ENCODE data around the gene RIMS3.

Gene RIMS3

DNA sequence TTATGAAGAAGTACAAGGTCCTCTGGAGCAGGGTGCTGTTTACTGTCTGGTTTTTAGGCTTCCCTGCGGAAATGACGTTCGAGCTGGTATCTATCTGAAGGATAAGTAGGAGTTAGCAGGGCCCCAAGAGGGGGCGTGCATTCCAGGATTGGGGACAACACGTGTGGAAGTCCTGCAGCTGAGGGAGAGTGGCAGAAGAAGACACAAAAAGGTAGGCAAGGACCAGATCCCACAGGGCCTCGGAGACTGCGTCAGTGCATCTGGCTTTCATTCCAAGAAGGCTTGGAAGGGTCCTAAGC lies 5.9 kb downstream of the RIMS3 start:
- no peak overlapping the region for H3K4me3 ChIP-seq (ENCODE audit: low read length)
- no peak for DNase-seq (ENCODE audit: low read depth, low spot score)

DNA sequence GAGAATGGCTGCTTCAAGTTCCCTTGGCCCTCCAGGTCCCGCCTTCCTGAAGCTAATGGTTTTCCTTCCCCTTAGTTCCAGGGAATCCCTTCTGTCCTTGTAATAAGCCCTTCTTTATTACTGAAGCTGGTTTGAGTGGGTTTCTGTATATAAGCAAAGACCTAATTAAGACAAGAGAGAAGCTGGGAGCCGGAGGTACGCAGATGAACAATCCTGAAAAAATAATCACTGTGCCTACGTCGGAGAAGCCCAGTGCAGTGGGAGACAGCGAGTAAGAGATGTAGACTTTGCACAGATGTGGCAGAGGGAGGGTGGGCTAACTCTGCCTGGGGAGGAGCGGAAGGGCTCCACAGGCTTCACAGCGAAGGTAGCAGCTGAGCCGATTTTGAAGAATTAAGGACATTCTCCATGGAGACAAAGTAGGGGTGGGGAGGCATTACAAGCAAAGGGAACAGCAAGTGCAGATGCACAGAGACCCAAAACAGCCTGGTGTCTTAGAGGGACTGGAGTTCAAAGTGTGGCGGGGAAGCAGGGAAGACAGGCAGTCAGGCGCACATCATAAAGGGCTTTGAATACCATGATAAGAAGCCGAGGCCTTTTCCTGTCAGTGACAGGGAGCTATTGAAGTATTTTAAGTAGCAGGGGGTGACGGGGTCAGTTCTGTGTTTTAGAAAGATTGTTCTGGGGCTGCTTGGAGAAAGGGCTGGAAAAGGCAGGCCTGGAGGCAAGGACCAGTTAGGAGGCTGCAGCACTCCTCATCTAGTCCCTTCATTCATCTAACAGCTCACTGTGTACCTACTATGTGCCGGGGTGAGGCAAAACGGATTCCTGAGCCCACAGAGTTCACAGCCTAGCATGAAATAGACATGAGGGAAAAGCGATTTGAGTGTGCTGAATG lies 6.5 kb downstream of the RIMS3 start:
- DNase-seq (ENCODE audit: low read depth, low spot score), result no peak
- H3K4me3 ChIP-seq (ENCODE audit: low read length), result no peak overlapping the region

DNA sequence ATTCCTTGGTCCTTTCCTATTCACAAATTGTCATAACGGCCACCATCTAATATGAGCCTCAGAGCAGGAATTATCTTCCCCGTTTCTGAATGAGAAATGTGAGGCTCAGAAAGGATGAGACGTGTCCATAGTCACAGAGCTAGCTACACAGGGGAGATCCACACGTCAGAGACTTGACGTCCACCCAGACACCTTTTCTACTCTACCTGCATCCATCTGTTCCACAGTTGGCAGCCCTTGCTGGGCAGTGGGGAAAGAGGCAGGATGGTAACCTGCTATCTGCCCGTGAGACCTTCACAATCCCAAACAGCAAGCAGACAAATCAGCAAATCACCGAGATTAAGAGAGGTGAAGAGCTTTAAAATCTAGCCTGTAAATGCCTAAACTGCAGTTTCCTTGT lies 8.4 kb downstream of the RIMS3 start:
- no peak for DNase-seq (ENCODE audit: low read depth, low spot score)
- H3K4me3 ChIP-seq (ENCODE audit: low read length), result no peak overlapping the region

DNA sequence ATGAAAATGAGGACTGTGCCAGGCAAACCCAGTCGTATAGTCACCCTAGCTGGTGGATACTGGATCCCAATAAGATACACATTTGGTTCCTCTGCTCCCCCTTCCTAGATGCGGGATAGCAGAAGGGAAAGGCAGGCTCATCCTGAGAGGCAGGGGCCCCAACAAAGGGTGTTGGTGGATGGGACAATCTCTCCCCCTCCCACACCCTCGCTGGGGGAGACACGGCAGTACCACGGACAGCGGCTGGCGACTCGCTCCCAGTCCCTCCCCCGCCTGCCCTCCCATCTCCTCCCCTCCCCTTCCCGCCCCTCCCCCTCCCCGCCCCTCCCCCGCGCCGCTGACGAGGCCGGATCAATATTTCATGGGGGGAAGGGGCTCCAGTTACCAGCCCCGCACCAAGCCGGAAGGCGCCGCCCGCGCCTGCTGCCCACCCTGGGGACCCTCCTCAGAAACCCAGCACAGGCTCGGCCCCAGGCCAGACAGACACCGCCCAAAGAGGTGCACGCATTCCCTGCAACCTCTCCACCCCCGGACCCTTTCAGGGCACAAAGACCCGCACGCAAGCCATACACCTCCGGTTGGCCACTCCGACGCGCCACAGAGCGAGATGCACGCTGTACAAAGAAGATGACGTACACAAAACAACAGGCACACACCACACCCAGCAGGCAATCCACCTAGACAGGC lies 11.5 kb downstream of the RIMS3 start:
- H3K4me3 ChIP-seq (ENCODE audit: low read length), result no peak overlapping the region
- no peak for DNase-seq (ENCODE audit: low read depth, low spot score)

DNA sequence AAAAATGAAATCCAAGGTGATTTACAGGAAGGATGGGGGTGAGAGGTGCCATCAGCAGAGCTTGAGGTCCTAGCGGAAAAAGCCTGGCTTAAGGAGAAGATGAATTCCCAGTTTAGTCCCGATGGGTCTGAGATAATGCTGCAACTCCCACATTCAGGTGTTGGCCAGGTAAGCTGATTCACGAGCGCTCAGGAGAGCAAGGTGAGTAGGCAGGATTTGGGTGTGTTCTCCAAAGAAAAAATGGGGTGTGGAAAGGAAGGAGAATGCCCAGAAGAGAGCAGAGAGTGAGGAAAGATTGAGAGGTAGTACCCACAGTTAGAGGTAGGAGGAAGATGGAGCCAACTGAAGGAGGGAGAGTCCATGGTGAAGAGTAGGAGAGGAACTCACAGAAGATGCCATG lies 12.5 kb downstream of the RIMS3 start:
- H3K4me3 ChIP-seq (ENCODE audit: low read length), result no peak overlapping the region
- no peak for DNase-seq (ENCODE audit: low read depth, low spot score)

DNA sequence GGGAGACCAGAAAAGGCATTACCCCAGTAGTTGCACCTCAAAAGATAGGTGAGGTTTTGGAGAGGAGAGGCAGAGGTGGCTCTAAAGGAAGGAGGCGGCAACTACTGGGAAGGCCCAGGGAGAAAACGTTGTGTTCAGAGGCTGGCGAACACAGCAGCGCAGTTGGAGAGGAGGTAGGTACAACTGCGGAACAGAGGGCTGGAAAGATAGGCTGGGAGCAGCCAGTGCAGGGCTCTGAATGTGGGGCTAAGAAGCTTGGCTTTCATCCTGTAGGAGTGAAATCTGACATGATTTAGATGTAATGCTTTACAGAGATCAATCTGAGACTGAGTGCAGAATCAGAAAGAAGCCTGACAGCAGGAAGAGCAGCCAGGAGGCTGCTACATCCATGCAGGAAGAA lies 13.0 kb downstream of the RIMS3 start:
- H3K4me3 ChIP-seq (ENCODE audit: low read length), result no peak overlapping the region
- DNase-seq (ENCODE audit: low read depth, low spot score), result no peak

DNA sequence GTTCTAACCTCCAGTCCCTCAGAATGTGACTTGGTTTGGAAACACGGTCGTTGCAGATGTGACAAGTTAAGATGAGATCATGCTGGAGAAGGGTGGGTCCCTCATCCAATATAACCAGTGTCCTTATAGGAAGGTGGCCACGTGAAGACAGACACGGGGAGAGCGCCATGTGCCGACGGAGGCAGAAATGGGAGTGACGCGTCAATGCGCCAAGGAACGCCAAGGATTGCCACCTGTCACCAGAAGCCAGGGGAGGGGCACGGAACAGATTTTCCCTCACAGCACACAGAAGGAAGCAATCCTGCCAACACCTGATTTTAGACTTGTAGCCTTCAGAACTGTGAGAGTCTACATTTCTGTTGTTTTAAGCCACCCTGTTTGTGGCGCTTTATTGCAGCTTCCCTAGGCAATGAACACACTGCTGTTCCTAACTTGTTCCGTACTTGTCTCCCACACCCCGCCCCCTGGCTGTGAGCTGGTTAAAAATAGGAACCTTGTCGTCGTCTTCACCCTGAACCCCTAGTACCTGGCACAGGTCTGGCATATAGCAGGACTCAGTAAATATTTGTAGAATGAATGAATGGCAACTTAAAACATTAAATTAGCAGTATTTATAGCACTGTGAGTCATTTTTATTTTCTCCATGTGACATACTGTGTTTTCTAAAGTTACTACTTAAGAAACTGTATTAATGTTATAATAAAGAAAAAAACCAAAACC lies 14.2 kb downstream of the RIMS3 start:
- no peak overlapping the region for H3K4me3 ChIP-seq (ENCODE audit: low read length)
- no peak for DNase-seq (ENCODE audit: low read depth, low spot score)

DNA sequence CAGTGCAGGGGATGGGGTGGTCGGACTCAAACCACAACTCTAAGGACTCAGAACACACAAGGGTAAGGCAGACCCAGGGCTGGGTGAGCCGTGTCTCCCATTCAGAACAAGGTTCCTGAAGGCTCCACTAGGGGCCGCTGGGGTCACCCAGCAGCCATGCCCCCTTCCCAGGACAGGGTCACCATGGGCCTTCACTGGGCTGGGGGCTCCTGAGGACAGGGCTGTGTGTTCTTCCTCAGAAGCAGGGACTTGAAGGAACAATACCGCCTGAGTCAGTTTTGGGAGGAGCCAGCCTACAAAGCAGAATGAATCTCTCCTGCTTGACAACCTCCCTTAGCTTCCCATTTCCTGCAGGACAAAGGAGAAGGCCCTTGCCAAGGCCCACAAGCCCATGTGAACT lies 15.4 kb downstream of the RIMS3 start:
- DNase-seq (ENCODE audit: low read depth, low spot score), result no peak
- H3K4me3 ChIP-seq (ENCODE audit: low read length), result no peak overlapping the region

DNA sequence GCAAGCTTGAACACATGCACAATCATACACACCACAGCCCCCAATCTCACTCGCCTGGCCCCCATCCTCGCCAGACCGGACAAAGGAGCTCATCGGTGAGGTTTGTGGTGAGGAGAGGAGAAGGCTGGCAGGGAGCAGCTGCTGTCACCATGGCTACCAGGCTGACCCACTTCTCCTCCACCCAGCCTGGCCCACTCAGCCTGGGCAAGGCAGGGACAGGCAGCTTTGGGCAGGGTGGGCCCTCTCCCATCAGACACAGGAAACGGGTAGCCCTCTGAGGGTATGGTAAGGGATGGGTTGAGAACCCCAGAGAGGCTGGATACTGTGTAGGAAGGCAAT lies 15.9 kb downstream of the RIMS3 start:
- no peak for DNase-seq (ENCODE audit: low read depth, low spot score)
- H3K4me3 ChIP-seq (ENCODE audit: low read length), result no peak overlapping the region

DNA sequence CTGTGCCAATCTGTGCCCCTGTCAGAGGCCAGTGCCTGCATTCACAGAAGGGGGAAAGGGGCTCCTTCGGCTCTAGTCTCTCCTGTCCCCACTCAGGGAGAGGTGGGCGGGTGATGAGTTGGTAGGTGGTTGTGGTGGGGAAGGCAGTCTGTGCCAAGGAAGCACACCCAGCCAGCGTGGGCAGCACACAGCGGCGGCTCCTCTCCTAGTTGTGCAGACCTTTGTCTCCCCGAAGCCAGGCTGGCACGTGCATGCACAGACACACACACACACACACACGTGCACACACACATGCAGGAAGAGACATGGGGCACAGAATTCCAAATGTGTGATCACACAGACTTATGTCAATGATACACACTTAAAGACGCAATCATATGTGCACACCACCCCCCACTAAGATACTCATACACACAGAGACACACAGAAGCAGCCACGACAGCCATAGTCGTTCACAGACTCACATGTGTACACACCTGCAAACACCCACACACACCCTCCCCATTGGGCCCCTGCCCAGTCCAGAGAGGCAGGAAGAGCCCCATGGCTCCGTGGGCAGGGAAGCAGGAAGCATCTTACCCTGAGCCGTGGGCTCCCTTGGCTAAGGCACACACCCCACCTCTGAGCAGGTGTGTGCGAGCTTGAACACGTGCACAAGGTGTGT lies 16.4 kb downstream of the RIMS3 start:
- DNase-seq (ENCODE audit: low read depth, low spot score), result no peak
- no peak overlapping the region for H3K4me3 ChIP-seq (ENCODE audit: low read length)

DNA sequence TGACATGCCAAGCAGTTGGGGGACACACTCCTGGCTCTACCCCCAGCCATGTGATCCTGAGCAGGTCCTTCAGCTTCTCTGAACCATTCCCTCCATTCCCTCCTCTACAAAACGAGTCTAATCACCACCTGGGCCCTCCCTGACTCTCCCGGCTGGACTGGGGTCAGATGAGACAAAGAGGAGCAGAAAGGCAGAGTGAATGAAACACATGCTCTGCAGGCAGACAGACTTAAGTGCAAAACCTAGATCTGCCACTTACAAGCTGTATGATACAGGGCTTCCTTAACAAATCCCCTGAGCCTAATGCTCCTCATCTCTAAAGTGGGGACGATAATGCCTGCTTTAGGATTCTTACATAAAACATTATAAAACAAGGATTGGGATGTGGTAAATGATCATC lies 17.3 kb downstream of the RIMS3 start:
- no peak for DNase-seq (ENCODE audit: low read depth, low spot score)
- H3K4me3 ChIP-seq (ENCODE audit: low read length), result no peak overlapping the region

DNA sequence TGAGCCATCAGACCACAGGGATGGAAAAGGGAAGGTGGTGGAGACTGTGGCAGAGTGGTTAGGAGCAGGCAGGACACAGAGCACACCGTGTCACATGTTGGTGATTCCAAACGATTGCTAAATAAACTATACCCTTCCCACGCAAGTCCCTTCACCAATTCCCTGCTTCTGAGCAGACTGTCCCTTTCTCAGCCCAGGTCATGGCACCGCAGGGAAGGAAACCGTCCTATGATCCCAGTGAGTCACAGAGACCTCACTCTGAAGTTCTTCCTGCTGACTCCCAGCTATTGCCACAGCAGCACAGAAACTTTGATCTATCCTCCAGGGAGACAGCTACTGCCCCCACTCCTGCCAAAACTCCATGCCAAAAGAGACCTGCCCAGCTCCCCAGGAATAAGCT lies 19.2 kb downstream of the RIMS3 start:
- no peak overlapping the region for H3K4me3 ChIP-seq (ENCODE audit: low read length)
- no peak for DNase-seq (ENCODE audit: low read depth, low spot score)

DNA sequence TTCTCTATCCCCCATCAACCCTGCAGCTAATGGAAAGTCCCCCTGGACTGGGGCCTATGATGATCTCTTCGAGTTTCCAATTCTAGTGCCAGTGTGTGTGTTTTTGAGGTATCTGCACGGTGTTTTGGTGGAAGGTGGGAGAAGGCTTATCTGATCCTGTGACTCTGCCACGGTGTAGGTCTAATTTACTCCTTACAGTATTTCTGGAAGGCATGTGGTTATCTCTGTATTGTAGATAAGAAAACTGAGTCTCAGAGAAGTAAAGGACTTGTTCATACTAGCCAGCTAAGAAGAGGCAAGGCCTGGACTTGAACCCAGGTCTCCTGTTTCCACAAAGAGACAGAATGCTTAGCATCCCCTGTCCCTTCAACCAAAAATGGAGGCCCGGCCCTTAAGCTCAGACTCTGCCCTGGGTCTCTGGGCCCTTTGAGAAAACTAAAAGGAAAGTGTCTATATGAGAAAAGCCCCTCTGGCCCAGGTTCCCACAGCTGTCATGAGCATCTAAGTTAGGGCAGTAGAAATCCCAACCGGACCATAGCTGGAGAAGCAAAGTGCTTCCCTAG lies 20.3 kb downstream of the RIMS3 start:
- no peak for DNase-seq (ENCODE audit: low read depth, low spot score)
- H3K4me3 ChIP-seq (ENCODE audit: low read length), result no peak overlapping the region

DNA sequence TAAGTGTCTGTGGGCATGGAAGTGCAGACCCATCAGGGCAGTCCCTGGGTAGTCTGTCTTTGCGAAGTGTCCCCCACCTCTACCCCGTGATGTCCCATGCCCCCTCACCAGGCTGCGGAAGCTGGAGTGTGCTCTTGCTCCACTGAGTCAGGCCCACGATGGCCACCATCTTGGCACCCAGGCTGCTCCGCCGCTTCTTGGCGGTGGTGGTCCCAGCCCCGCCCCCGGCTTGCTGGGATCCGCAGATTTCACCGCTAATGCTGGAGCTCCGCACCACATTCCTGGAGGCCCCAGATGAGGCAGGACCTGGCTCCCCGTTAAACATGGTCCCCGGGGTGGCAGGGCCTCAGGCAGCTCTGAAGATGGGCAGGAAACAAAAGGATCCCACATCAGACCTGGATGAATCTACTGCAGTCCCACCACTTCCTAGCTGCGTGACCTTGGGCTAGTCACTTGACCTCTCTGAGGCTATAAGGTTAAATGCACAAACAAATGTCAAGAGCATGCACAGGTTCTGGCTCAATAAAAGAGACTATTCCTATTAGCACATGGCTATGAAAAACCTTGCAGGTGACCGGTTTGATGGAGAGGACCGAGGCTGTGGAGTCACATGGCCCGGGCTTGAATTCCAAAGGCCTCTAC lies 23.8 kb downstream of the RIMS3 start:
- H3K4me3 ChIP-seq (ENCODE audit: low read length), result no peak overlapping the region

DNA sequence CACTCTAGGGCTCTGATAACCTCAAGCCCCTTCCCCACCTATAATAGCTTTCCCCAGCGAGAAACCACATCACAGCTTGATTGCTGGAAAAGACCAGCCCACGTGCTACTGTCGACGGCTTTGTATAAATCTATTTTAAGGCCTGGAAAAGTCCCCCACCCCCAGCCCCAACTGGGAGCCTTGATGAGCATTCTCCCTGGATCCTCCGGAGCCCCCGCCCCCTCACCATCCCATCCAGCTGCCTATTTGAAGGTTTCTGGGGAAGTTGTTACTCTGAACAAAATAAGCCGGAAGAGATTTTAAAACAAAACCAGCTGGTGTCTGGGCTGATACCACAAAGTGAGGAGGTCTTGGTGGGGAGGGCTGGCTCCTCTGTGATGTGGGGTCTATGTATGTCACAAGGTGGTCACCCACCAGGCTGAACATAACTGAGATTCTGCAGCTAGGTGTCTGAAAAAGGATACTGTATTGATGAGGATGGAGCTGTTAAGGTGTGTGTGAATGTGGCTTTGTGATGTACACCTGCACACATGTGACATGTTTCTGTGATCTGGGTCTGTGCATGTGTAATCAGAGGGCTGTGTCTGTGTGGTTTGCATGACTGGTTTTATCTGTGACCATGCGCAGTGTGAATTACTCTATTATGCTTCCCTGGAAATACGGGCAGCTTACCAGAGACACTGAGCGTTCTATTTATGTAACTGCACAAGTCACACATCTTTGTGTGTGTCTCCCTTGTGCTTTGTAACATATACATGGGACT lies 25.0 kb downstream of the RIMS3 start:
- DNase-seq (ENCODE audit: low read depth, low spot score), result peak; percentile 81

More for the DNA sequence above, 23.8 kb downstream of the RIMS3 start:
- no peak for DNase-seq (ENCODE audit: low read depth, low spot score)

DNA sequence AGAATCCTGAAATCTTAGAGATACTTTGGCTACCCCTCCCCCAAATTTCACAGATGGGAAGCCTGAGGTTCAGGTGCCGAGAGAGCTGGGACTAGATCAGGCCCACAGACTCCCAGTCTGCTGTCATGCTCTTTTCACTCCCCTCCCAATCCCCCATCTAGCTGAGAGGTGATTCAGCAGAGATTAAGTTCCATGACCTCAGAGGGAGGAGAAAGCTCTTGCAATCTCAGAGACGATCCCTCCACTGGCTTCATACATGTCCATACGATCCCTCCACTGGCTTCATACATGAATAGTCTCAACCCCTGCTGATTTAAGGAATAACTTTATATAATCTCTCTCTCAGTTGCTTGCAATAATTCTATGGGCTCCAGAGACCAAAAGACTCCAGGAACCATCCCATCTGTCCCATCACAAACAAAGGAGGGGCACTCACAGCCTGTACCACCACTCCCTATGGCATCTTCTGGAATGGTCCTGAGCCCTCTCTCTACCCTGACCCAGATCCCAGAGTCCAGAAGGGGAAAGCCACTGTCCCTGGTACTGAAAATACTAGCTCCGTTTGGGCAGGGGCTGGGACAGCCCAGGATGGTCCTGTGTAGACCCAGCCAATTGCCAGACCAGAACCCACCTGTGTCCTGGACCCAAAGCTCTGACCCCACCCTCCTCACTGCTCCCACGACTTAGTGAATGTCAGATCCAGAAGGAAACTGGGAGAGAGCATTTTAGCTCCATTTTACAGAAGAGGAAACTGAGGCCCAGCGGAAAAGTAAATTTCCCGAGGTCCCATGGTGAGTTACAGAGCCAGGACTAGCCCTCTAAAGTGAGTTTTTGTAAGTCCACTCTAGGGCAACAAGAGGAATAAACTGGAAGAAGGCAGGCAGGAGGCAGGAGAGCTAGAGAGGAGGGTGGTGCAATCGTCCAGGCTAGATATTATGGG lies 27.1 kb downstream of the RIMS3 start:
- DNase-seq (ENCODE audit: low read depth, low spot score), result no peak
- no peak overlapping the region for H3K4me3 ChIP-seq (ENCODE audit: low read length)

More for the DNA sequence above, 25.0 kb downstream of the RIMS3 start:
- no peak overlapping the region for H3K4me3 ChIP-seq (ENCODE audit: low read length)

DNA sequence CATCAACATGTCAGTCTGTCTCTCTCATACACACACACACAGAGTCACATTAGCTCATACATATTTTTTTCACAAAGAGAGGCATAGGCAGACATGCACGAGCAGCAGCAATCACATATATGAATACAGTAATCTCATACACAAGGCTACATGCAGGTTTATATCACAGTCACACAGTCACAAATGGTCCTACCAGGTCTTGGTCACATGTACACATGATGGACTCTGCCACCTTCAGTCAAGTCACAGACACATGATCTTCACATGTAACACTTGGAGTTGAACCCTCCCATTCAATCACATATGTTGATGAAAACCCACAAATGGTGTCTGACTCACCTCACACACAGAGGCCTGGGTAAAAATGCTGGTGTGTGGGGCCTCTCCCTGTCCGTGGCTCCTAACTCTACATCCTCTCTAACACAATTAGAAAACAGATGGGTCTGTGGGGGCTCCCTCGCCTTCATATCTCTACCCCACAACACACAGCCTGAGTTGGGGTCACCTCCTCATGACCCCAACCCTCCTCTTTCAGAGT lies 27.9 kb downstream of the RIMS3 start:
- no peak for DNase-seq (ENCODE audit: low read depth, low spot score)
- no peak overlapping the region for H3K4me3 ChIP-seq (ENCODE audit: low read length)

All from Jurkat, Clone E6-1 (cell line).